HFFc6 (cell line): Measurements from ENCODE around the gene RPH3AL. TPM values are rescaled to one million over a fixed set of nuclear protein-coding genes. Genes with fewer than 3 reads are reported as not detected.

Experiments used
- DNase-seq: peaks from one replicate; pipeline ENCODE4 v3.0.0-alpha.2; 2018
- H3K27ac Mint-ChIP-seq: 2 replicates; pipeline ENCODE4 v1.8.0; 2020; ENCODE audit warnings: mild to moderate bottlenecking, mixed read lengths
- H3K27me3 Mint-ChIP-seq: 2 replicates; pipeline ENCODE4 v1.8.0; 2021; ENCODE audit warnings: mild to moderate bottlenecking, moderate library complexity, mixed read lengths; ENCODE audit not compliant: insufficient read depth
- H3K36me3 Mint-ChIP-seq: 2 replicates; pipeline ENCODE4 v1.8.0; 2021; ENCODE audit warnings: low read depth, mixed read lengths
- H3K4me1 Mint-ChIP-seq: 2 replicates; pipeline ENCODE4 v1.8.0; 2020; ENCODE audit warnings: low read depth, mixed read lengths
- H3K4me3 Mint-ChIP-seq: 2 replicates; pipeline ENCODE4 v1.8.0; 2020; ENCODE audit warnings: mild to moderate bottlenecking, moderate library complexity, mixed read lengths
- H3K9me3 Mint-ChIP-seq: 2 replicates; pipeline ENCODE4 v1.8.0; 2020; ENCODE audit warnings: mild to moderate bottlenecking, mixed read lengths
- total RNA-seq, 6 experiments: library from RNA; stranded (reverse); fragmentation: NEBNext Ultra II Directional; extraction: Animal tissue kit (Norgen Biotek cat#: 25700); gene quantifications; 2 replicates in 1 of 6; 3 replicates in 5 of 6; pipeline ENCODE4 v1.2.3, GENCODE V29; 2021
- TF ChIP-seq, protein P1 (sequence below): fragments of 200-600 bp; sonication (generic); IDR thresholded peaks from 2 replicates; pipeline ENCODE4 v1.5.0; 2021; ENCODE audit warnings: antibody characterized with exemption, mild to moderate bottlenecking

RPH3AL gene
- total RNA-seq, 6 experiments from 2014 or later, result 1.4 to 2.4 (median 2.0) TPM

DNA sequence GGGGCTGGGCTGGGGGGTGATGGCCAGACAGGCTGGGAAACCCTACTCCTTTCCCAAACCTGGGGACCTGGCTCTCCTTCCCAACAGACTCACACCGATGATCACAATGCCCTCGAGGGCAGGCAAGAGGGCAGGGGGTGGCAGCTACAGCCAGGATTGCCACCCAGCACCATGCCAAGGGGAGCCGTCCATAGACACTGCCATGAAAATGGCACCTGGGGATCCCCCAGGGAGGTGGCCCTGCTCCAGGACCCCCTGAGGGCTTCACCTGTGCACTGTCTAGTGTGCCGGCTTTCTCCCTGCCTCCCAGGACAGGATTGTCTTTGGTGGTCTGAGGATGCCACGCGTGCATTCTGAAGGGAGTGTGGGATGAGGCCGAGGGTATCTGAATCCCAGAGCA, 24.6 kb downstream of the RPH3AL start:
- Mint-ChIP-seq H3K4me3 (no peak overlapping the region), H3K9me3 (no peaks in the 10 kb centered on the region), H3K4me1 (no peaks in the 10 kb centered on the region), H3K27me3 (peaks cover 24% of the 10 kb centered on the region), H3K36me3 (no peaks in the 10 kb centered on the region), H3K27ac (no peak overlapping the region)
- TF ChIP-seq, protein P1, sequence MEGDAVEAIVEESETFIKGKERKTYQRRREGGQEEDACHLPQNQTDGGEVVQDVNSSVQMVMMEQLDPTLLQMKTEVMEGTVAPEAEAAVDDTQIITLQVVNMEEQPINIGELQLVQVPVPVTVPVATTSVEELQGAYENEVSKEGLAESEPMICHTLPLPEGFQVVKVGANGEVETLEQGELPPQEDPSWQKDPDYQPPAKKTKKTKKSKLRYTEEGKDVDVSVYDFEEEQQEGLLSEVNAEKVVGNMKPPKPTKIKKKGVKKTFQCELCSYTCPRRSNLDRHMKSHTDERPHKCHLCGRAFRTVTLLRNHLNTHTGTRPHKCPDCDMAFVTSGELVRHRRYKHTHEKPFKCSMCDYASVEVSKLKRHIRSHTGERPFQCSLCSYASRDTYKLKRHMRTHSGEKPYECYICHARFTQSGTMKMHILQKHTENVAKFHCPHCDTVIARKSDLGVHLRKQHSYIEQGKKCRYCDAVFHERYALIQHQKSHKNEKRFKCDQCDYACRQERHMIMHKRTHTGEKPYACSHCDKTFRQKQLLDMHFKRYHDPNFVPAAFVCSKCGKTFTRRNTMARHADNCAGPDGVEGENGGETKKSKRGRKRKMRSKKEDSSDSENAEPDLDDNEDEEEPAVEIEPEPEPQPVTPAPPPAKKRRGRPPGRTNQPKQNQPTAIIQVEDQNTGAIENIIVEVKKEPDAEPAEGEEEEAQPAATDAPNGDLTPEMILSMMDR, result no peak
- no peak for DNase-seq

DNA sequence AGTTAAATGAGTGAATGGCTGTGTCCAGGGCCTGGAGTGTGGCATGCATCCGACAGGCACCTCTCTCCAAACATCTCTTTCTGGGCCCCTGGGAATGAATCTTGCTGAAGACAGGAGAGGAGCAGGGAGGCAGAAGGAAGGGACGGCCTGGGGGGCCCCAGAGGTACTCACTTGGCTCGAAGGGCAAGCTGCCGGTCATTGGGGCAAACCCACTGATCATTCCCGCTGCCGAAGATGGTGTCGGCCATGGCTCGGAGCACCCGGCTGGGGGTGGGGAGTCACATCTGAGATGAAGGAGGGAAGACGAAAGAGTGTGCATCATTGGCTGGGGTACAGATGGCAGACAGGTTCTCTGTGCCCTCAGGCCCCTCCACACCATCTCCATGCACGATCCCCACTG, 25.3 kb downstream of the RPH3AL start:
- Mint-ChIP-seq H3K27ac (no peak overlapping the region), H3K4me3 (no peak overlapping the region), H3K9me3 (no peaks in the 10 kb centered on the region), H3K4me1 (no peaks in the 10 kb centered on the region), H3K36me3 (no peaks in the 10 kb centered on the region), H3K27me3 (peaks cover 27% of the 10 kb centered on the region)
- TF ChIP-seq, protein P1, result no peak
- no peak for DNase-seq

- Mint-ChIP-seq H3K36me3 (no peaks in the 10 kb centered on the region), H3K27me3 (peaks cover 24% of the 10 kb centered on the region), H3K27ac (no peak overlapping the region), H3K9me3 (no peaks in the 10 kb centered on the region), H3K4me1 (no peaks in the 10 kb centered on the region), H3K4me3 (no peak overlapping the region)
- no peak for DNase-seq
- TF ChIP-seq, protein P1, result no peak
Observed at GRCh38 chr17:326010-326621, 26.5 kb downstream of the RPH3AL start.

GRCh38 chr17:325270-326009, 27.2 kb downstream of the RPH3AL start:
- no peak overlapping the region for H3K4me3 Mint-ChIP-seq
- no peaks in the 10 kb centered on the region for H3K9me3 Mint-ChIP-seq
- DNase-seq, result no peak
- TF ChIP-seq, protein P1, result no peak
- no peaks in the 10 kb centered on the region for H3K4me1 Mint-ChIP-seq
- H3K27ac Mint-ChIP-seq, result no peak overlapping the region
- H3K36me3 Mint-ChIP-seq, result no peaks in the 10 kb centered on the region
- peaks cover 25% of the 10 kb centered on the region for H3K27me3 Mint-ChIP-seq

GRCh38 chr17:323721-324571, 28.7 kb downstream of the RPH3AL start:
- no peak for DNase-seq
- no peak overlapping the region for H3K4me3 Mint-ChIP-seq
- TF ChIP-seq, protein P1, result no peak
- no peak overlapping the region for H3K27ac Mint-ChIP-seq
- peaks cover 26% of the 10 kb centered on the region for H3K27me3 Mint-ChIP-seq
- no peaks in the 10 kb centered on the region for H3K36me3 Mint-ChIP-seq
- no peaks in the 10 kb centered on the region for H3K9me3 Mint-ChIP-seq
- H3K4me1 Mint-ChIP-seq, result no peaks in the 10 kb centered on the region
